Stomach (tissue), 4 donors: ENCODE measurements around the gene PRLHR.

Experiments used
- EP300 ChIP-seq: sonication (generic); formaldehyde crosslinking; IDR thresholded peaks from one replicate; pipeline ENCODE4 v1.6.1; 2017; ENCODE audit warnings: antibody characterized with exemption
- POLR2A ChIP-seq, 4 donors: fragments of 450-650 bp; IDR thresholded peaks; one replicate each; pipeline ENCODE4 v1.6.1; 2016; ENCODE audit warnings: antibody characterized with exemption in 4 of 4, control low read depth in 2 of 4, mild to moderate bottlenecking in 1 of 4, moderate library complexity in 1 of 4
- POLR2AphosphoS5 ChIP-seq, 3 donors: sonication (generic); formaldehyde crosslinking; IDR thresholded peaks; one replicate each; pipeline ENCODE4 v1.6.1; 2016; ENCODE audit warnings: antibody characterized with exemption in 3 of 3
- TF ChIP-seq, protein P1 (sequence below), 7 experiments: fragments of 450-650 bp in 4 of 7; fragments of 200-600 bp in 3 of 7; sonication (generic) in 3 of 7; IDR thresholded peaks; one replicate each; pipeline ENCODE4 v1.5.1; 2016 to 2019; ENCODE audit warnings: antibody characterized with exemption in 7 of 7, control low read depth in 2 of 7, mild to moderate bottlenecking in 1 of 7

DNA sequence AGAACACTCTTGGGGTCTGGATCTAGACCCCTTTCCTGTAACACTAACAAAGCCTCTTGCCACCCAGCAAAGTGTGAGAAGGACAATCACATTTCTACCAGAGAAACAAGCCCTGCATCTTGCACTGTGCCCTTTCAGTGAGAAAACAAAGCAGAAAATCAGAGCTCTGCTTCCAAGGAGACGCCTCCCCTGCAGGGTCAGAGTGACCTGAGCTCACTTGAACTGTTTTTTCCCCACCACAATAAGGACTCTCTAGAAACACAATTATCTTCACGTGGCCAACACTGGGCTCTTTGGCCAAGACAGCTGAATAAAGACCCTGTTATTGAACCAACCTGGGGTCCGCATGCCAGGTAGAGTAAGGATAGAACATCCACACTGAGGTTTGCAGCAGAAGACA, 30.1 kb upstream of the PRLHR start:
- TF ChIP-seq, protein P1, sequence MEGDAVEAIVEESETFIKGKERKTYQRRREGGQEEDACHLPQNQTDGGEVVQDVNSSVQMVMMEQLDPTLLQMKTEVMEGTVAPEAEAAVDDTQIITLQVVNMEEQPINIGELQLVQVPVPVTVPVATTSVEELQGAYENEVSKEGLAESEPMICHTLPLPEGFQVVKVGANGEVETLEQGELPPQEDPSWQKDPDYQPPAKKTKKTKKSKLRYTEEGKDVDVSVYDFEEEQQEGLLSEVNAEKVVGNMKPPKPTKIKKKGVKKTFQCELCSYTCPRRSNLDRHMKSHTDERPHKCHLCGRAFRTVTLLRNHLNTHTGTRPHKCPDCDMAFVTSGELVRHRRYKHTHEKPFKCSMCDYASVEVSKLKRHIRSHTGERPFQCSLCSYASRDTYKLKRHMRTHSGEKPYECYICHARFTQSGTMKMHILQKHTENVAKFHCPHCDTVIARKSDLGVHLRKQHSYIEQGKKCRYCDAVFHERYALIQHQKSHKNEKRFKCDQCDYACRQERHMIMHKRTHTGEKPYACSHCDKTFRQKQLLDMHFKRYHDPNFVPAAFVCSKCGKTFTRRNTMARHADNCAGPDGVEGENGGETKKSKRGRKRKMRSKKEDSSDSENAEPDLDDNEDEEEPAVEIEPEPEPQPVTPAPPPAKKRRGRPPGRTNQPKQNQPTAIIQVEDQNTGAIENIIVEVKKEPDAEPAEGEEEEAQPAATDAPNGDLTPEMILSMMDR (IDR thresholded peaks at IDR 0.05): no peak
- no peak for TF ChIP-seq EP300
- no peak for TF ChIP-seq POLR2A (IDR thresholded peaks at IDR 0.05)
- no peak for TF ChIP-seq POLR2AphosphoS5 (IDR thresholded peaks at IDR 0.05)
